Epithelial cell of esophagus (primary cell): ENCODE measurements around the gene DNAJB11.
"Not testable (repeated sequence)": the region's sequence is repeated elsewhere in the genome, so short reads cannot be mapped to it uniquely, and the experiment has no call there.

ENCODE experiments used
- DNase-seq: peaks from one replicate; pipeline ENCODE4 v3.0.0; 2010; ENCODE audit warnings: low read depth
- H3K4me3 ChIP-seq: 2 replicates; pipeline ENCODE4 v1.5.1; 2011; ENCODE audit warnings: mild to moderate bottlenecking, low read length, control low read depth
- CTCF ChIP-seq: IDR thresholded peaks from 2 replicates; pipeline ENCODE4 v1.5.1; 2011; ENCODE audit warnings: low read depth, mild to moderate bottlenecking, low read length, control low read depth, inconsistent platforms; ENCODE audit not compliant: insufficient read depth; ENCODE audit errors: missing control alignments

The DNAJB11 gene

GRCh38 chr3:186564586-186564985, 5.9 kb upstream of the DNAJB11 start:
- no peak for DNase-seq
- TF ChIP-seq CTCF, result no peak
- H3K4me3 ChIP-seq, result no peak overlapping the region

- no peak for TF ChIP-seq CTCF
- H3K4me3 ChIP-seq, result peak overlapping the region; percentile 98
- no peak for DNase-seq
Measured at GRCh38 chr3:186566772-186567071, 3.8 kb upstream of the DNAJB11 start.

GRCh38 chr3:186567072-186567921, 3.2 kb upstream of the DNAJB11 start, which contains the start of gene TBCCD1:
TBCCD1 (minus strand) TSS chr3:186567339; CDS start chr3:186564329, 3,010 bp downstream.
- peak; percentile 93 for DNase-seq
- TF ChIP-seq CTCF, result no peak
- H3K4me3 ChIP-seq, result peak within 1 kb of the TSS; percentile 98

GRCh38 chr3:186569361-186569760, 1.2 kb upstream of the DNAJB11 start:
- not testable (repeated sequence) for DNase-seq, H3K4me3 ChIP-seq

GRCh38 chr3:186569779-186570095, 783 bp upstream of the DNAJB11 start:
- peak overlapping the region; percentile 83 for H3K4me3 ChIP-seq
- TF ChIP-seq CTCF, result no peak
- DNase-seq, result no peak

GRCh38 chr3:186570941-186571643, 572 bp downstream of the DNAJB11 start:
- DNase-seq, result no peak
- TF ChIP-seq CTCF, result no peak

GRCh38 chr3:186571644-186572013, 1.1 kb downstream of the DNAJB11 start:
- no peak for TF ChIP-seq CTCF
- peak overlapping the region; percentile 83 for H3K4me3 ChIP-seq
- DNase-seq, result no peak

More at GRCh38 chr3:186570941-186571643, 572 bp downstream of the DNAJB11 start:
- H3K4me3 ChIP-seq, result peak overlapping the region; percentile 83
